ENCODE data around the gene ABHD17C.

DNA sequence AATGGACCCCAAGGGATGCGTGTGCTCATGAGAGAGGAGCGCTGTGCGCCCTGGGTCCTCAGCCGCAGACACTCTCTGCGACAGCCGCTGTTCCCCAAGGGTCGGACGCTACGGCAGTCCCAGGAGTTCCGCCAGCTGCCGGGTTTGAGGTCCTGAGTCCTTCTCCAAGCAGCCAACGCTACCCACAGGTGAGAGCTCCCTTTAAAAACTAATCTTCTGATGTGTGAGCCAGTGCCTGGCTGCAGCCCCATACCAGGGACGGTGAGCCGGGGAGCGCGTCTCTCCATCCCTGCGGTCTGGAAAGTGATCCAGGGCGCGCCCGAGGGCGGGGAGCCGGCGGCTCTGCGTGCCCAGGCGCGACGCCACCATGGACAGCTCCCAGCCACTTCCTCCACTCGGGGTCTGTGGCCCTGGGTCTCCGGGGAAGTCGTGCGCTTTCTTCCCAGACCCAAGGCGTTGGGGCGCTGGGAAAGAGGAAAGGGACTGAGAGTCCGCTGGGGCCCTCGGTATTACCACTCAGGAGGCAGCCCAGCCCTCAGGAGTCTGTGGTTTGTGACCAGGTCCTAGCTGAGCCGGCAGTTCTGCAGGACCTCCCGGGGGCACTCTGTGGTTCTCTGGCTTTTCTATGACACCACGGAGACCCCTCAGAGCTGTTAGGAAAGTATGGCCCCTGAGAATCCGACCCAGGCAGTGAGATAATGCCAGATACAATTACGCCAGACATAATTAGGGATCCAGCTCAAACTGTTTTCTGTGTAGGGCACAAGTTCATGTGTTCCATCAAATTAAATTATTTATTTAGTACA lies 85.5 kb downstream of the ABHD17C start:
- TF ChIP-seq, protein P1, sequence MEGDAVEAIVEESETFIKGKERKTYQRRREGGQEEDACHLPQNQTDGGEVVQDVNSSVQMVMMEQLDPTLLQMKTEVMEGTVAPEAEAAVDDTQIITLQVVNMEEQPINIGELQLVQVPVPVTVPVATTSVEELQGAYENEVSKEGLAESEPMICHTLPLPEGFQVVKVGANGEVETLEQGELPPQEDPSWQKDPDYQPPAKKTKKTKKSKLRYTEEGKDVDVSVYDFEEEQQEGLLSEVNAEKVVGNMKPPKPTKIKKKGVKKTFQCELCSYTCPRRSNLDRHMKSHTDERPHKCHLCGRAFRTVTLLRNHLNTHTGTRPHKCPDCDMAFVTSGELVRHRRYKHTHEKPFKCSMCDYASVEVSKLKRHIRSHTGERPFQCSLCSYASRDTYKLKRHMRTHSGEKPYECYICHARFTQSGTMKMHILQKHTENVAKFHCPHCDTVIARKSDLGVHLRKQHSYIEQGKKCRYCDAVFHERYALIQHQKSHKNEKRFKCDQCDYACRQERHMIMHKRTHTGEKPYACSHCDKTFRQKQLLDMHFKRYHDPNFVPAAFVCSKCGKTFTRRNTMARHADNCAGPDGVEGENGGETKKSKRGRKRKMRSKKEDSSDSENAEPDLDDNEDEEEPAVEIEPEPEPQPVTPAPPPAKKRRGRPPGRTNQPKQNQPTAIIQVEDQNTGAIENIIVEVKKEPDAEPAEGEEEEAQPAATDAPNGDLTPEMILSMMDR (IDR thresholded peaks at IDR 0.05): no peak
- TF ChIP-seq POLR2AphosphoS5 (IDR thresholded peaks at IDR 0.05) (no peak), POLR2A (IDR thresholded peaks at IDR 0.05) (no peak), EP300 (IDR thresholded peaks at IDR 0.05; ENCODE audit: low read depth) (no peak)

All from transverse colon (tissue), 4 donors.